Measurements from ENCODE around the gene RTCA.
A peak's percentile ranks its signal among the peaks of the same experiment; 100 is the strongest.
"Not testable (repeated sequence)": the region's sequence is repeated elsewhere in the genome, so short reads cannot be mapped to it uniquely, and the experiment has no call there.

RTCA gene

GRCh38 chr1:100265931-100266740 lies at the start of gene RTCA:
Gene RTCA, plus strand, starts transcription at chr1:100266216. Its CDS starts 160 bp downstream, at chr1:100266376.
- peak; percentile 96 for DNase-seq (ENCODE audit: low spot score)
- Mint-ChIP-seq H3K4me3 (peak within 1 kb of the TSS; percentile 100), H3K27ac (peak within 1 kb of the TSS; percentile 99), H3K9me3 (peaks cover 15% of the 10 kb centered on the region), H3K27me3 (ENCODE audit: low read depth) (no peaks in the 10 kb centered on the region), H3K4me1 (ENCODE audit: low read depth) (peaks cover 32% of the 10 kb centered on the region), H3K36me3 (ENCODE audit: low read depth) (peaks cover 49% of the 10 kb centered on the region)

- H3K4me3 Mint-ChIP-seq: no peak overlapping the region
- no peaks in the 10 kb centered on the region for H3K9me3 Mint-ChIP-seq
- peaks cover 11% of the 10 kb centered on the region for H3K4me1 Mint-ChIP-seq (ENCODE audit: low read depth)
- no peaks in the 10 kb centered on the region for H3K27me3 Mint-ChIP-seq (ENCODE audit: low read depth)
- no peak for DNase-seq (ENCODE audit: low spot score)
- peaks cover 22% of the 10 kb centered on the region for H3K36me3 Mint-ChIP-seq (ENCODE audit: low read depth)
- no peak overlapping the region for H3K27ac Mint-ChIP-seq
Observed at GRCh38 chr1:100217834-100218233, 48.2 kb upstream of the RTCA start.

GRCh38 chr1:100219457-100219856 lies 46.6 kb upstream of the RTCA start:
- Mint-ChIP-seq H3K4me1 (ENCODE audit: low read depth) (peaks cover 13% of the 10 kb centered on the region), H3K27ac (no peak overlapping the region), H3K9me3 (no peaks in the 10 kb centered on the region), H3K36me3 (ENCODE audit: low read depth) (peaks cover 19% of the 10 kb centered on the region), H3K4me3 (no peak overlapping the region), H3K27me3 (ENCODE audit: low read depth) (no peaks in the 10 kb centered on the region)
- no peak for DNase-seq (ENCODE audit: low spot score)

- Mint-ChIP-seq H3K27me3 (ENCODE audit: low read depth) (no peaks in the 10 kb centered on the region), H3K36me3 (ENCODE audit: low read depth) (peaks cover 19% of the 10 kb centered on the region)
Observed at GRCh38 chr1:100219883-100220282, 46.1 kb upstream of the RTCA start.

GRCh38 chr1:100222428-100222827 lies 43.6 kb upstream of the RTCA start:
- DNase-seq (ENCODE audit: low spot score): no peak
- no peak overlapping the region for H3K27ac Mint-ChIP-seq
- H3K4me1 Mint-ChIP-seq (ENCODE audit: low read depth): peaks cover 13% of the 10 kb centered on the region
- no peaks in the 10 kb centered on the region for H3K9me3 Mint-ChIP-seq
- H3K4me3 Mint-ChIP-seq: no peak overlapping the region
- H3K36me3 Mint-ChIP-seq (ENCODE audit: low read depth): peaks cover 19% of the 10 kb centered on the region
- no peaks in the 10 kb centered on the region for H3K27me3 Mint-ChIP-seq (ENCODE audit: low read depth)

More at GRCh38 chr1:100219883-100220282, 46.1 kb upstream of the RTCA start:
- peaks cover 13% of the 10 kb centered on the region for H3K4me1 Mint-ChIP-seq (ENCODE audit: low read depth)
- DNase-seq (ENCODE audit: low spot score): no peak
- no peaks in the 10 kb centered on the region for H3K9me3 Mint-ChIP-seq
- no peak overlapping the region for H3K27ac Mint-ChIP-seq
- H3K4me3 Mint-ChIP-seq: no peak overlapping the region

GRCh38 chr1:100229681-100230443 lies 36.2 kb upstream of the RTCA start:
- no peak overlapping the region for H3K4me3 Mint-ChIP-seq
- H3K36me3 Mint-ChIP-seq (ENCODE audit: low read depth): peaks cover 22% of the 10 kb centered on the region
- no peaks in the 10 kb centered on the region for H3K4me1 Mint-ChIP-seq (ENCODE audit: low read depth)
- no peak for DNase-seq (ENCODE audit: low spot score)
- H3K27ac Mint-ChIP-seq: no peak overlapping the region
- H3K27me3 Mint-ChIP-seq (ENCODE audit: low read depth): no peaks in the 10 kb centered on the region
- no peaks in the 10 kb centered on the region for H3K9me3 Mint-ChIP-seq

GRCh38 chr1:100230765-100231164 lies 35.3 kb upstream of the RTCA start:
- no peak overlapping the region for H3K4me3 Mint-ChIP-seq
- peaks cover 23% of the 10 kb centered on the region for H3K36me3 Mint-ChIP-seq (ENCODE audit: low read depth)
- no peak for DNase-seq (ENCODE audit: low spot score)
- H3K9me3 Mint-ChIP-seq: no peaks in the 10 kb centered on the region
- H3K27ac Mint-ChIP-seq: no peak overlapping the region
- no peaks in the 10 kb centered on the region for H3K27me3 Mint-ChIP-seq (ENCODE audit: low read depth)
- H3K4me1 Mint-ChIP-seq (ENCODE audit: low read depth): no peaks in the 10 kb centered on the region

- Mint-ChIP-seq H3K27me3 (ENCODE audit: low read depth) (no peaks in the 10 kb centered on the region), H3K27ac (no peak overlapping the region), H3K36me3 (ENCODE audit: low read depth) (peaks cover 25% of the 10 kb centered on the region), H3K4me1 (ENCODE audit: low read depth) (no peaks in the 10 kb centered on the region), H3K4me3 (no peak overlapping the region), H3K9me3 (no peaks in the 10 kb centered on the region)
- DNase-seq (ENCODE audit: low spot score): no peak
Observed at GRCh38 chr1:100231721-100232120, 34.3 kb upstream of the RTCA start.

GRCh38 chr1:100232156-100232555 lies 33.9 kb upstream of the RTCA start:
- Mint-ChIP-seq H3K4me3 (no peak overlapping the region), H3K36me3 (ENCODE audit: low read depth) (peaks cover 26% of the 10 kb centered on the region)

GRCh38 chr1:100233566-100233965 lies 32.5 kb upstream of the RTCA start:
- not testable (repeated sequence) for H3K4me3 Mint-ChIP-seq; H3K27me3 Mint-ChIP-seq (ENCODE audit: low read depth); H3K9me3 Mint-ChIP-seq; H3K27ac Mint-ChIP-seq; H3K4me1 Mint-ChIP-seq (ENCODE audit: low read depth); DNase-seq (ENCODE audit: low spot score)
- peaks cover 30% of the 10 kb centered on the region for H3K36me3 Mint-ChIP-seq (ENCODE audit: low read depth)

More at GRCh38 chr1:100232156-100232555, 33.9 kb upstream of the RTCA start:
- H3K4me1 Mint-ChIP-seq (ENCODE audit: low read depth): no peaks in the 10 kb centered on the region
- no peak overlapping the region for H3K27ac Mint-ChIP-seq
- no peak for DNase-seq (ENCODE audit: low spot score)
- no peaks in the 10 kb centered on the region for H3K9me3 Mint-ChIP-seq
- H3K27me3 Mint-ChIP-seq (ENCODE audit: low read depth): no peaks in the 10 kb centered on the region

- DNase-seq (ENCODE audit: low spot score): no peak
- Mint-ChIP-seq H3K36me3 (ENCODE audit: low read depth) (peaks cover 36% of the 10 kb centered on the region), H3K27me3 (ENCODE audit: low read depth) (no peaks in the 10 kb centered on the region), H3K9me3 (no peaks in the 10 kb centered on the region), H3K4me3 (no peak overlapping the region), H3K4me1 (ENCODE audit: low read depth) (no peaks in the 10 kb centered on the region), H3K27ac (no peak overlapping the region)
Observed at GRCh38 chr1:100234432-100234831, 31.6 kb upstream of the RTCA start.

- Mint-ChIP-seq H3K27me3 (ENCODE audit: low read depth) (no peaks in the 10 kb centered on the region), H3K9me3 (no peaks in the 10 kb centered on the region), H3K27ac (no peak overlapping the region), H3K4me1 (ENCODE audit: low read depth) (no peaks in the 10 kb centered on the region), H3K4me3 (no peak overlapping the region), H3K36me3 (ENCODE audit: low read depth) (peaks cover 35% of the 10 kb centered on the region)
- no peak for DNase-seq (ENCODE audit: low spot score)
Observed at GRCh38 chr1:100237091-100237490, 28.9 kb upstream of the RTCA start.

- H3K4me3 Mint-ChIP-seq: no peak overlapping the region
- no peak for DNase-seq (ENCODE audit: low spot score)
- no peaks in the 10 kb centered on the region for H3K27me3 Mint-ChIP-seq (ENCODE audit: low read depth)
- H3K27ac Mint-ChIP-seq: no peak overlapping the region
- no peaks in the 10 kb centered on the region for H3K9me3 Mint-ChIP-seq
- H3K4me1 Mint-ChIP-seq (ENCODE audit: low read depth): peaks cover 5% of the 10 kb centered on the region
- peaks cover 24% of the 10 kb centered on the region for H3K36me3 Mint-ChIP-seq (ENCODE audit: low read depth)
Observed at GRCh38 chr1:100239961-100240360, 26.1 kb upstream of the RTCA start.

GRCh38 chr1:100240631-100241030 lies 25.4 kb upstream of the RTCA start:
- no peaks in the 10 kb centered on the region for H3K27me3 Mint-ChIP-seq (ENCODE audit: low read depth)
- DNase-seq (ENCODE audit: low spot score): no peak
- H3K36me3 Mint-ChIP-seq (ENCODE audit: low read depth): peaks cover 24% of the 10 kb centered on the region
- H3K27ac Mint-ChIP-seq: no peak overlapping the region
- peaks cover 5% of the 10 kb centered on the region for H3K4me1 Mint-ChIP-seq (ENCODE audit: low read depth)
- H3K9me3 Mint-ChIP-seq: no peaks in the 10 kb centered on the region
- no peak overlapping the region for H3K4me3 Mint-ChIP-seq

All from T-helper 2 cell treated with Interferon-gamma antibody and Interleukin-4, amounts not matched to agents 5 μg/mL and 100 μg/mL, for 36 hours (primary cell).